ENCODE results near the gene PLPP2.

The PLPP2 gene

DNA sequence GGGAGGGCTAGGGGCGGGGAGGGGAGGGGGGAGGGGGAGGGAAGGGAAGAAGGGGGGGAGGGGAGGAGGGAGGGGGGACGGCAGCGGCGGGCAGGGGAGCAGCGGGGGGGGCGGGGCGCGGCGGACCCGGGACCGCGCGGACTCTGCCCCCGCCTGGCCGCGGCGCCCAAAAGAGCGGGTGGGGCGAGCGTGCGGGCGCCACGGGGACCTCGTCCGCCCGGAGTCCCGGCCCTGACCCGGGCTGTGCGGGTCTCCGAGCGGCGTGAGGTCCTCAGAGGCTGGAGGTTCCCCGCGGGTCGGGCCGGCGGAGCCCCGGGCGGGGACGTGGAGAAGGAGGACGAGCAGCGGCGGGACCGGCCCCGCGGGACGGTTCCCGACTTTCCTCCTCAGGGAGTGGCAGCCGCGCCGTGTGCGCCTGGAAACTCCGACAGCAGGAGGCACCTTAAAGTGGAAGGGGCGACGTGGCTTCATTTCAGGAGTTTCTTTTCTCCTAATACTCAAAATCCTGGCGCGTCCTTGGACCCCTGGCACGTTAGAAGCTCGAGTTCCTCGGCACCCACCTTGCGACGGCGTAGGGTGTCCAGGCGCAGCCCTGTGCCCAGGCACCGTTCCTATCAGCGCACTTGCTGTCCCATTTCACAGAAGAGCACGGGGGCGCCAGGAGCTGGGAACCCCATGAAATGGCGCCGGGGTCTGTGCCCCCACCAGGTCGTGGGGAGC lies 518 bp upstream of the PLPP2 start:
- peaks cover 44% of the 10 kb centered on the region for H3K27me3 ChIP-seq (ENCODE audit: control insufficient read depth, insufficient read depth, low read length)

DNA sequence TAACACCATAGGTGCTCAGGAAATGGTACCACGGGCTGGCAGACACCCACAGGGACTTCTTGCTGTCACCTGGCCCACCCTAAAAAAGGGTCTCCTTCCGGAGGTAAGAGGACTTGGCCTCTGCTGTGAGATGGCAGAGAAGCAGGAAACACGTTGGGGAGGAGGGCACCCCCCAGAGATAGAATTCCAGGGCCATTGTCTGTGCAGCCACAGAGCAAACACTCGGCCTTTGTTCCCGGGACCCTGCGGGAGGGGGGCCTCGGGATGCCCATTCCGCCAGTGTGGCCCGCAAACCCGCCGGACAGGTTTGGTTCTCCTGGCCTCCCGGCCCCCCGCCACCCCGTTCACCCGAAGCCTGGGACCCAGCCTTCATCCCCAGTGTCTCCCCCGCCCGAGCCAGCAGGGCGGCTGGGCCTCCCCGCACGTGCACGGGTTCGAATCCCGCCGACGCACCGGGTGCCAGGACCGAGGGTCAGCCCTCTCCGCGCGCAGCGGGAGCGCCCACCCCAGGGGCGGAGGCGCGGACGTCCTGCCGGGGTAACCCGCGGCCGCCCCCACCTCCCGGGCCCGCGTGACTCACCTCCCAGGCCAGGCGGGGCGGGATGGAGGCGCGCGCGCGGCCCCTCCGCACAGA lies 714 bp downstream of the PLPP2 start:
- peaks cover 11% of the 10 kb centered on the region for H3K36me3 ChIP-seq (ENCODE audit: control insufficient read depth, insufficient read depth, low read length)
- peak overlapping the region; percentile 58 for H3K4me3 ChIP-seq (ENCODE audit: low read depth, low read length)
- peaks cover 44% of the 10 kb centered on the region for H3K27me3 ChIP-seq (ENCODE audit: control insufficient read depth, insufficient read depth, low read length)
- H3K27ac ChIP-seq (ENCODE audit: low read depth, low read length), result peak overlapping the region; percentile 99
- peak overlapping the region; percentile 87 for H3K9ac ChIP-seq (ENCODE audit: low read length)
- peaks cover 6% of the 10 kb centered on the region; the same call in 1 of the 2 replicates for H3K9me3 ChIP-seq (ENCODE audit: control insufficient read depth, insufficient read depth, low read depth, low read length)
- H3K4me1 ChIP-seq (ENCODE audit: control insufficient read depth, insufficient read depth, low read length), result peaks cover 36% of the 10 kb centered on the region

More for the DNA sequence above, 518 bp upstream of the PLPP2 start:
- Histone ChIP-seq H3K4me1 (ENCODE audit: control insufficient read depth, insufficient read depth, low read length) (peaks cover 46% of the 10 kb centered on the region), H3K9me3 (ENCODE audit: control insufficient read depth, insufficient read depth, low read depth, low read length) (peaks cover 6% of the 10 kb centered on the region; the same call in 1 of the 2 replicates), H3K27ac (ENCODE audit: low read depth, low read length) (no peak overlapping the region), H3K4me3 (ENCODE audit: low read depth, low read length) (no peak overlapping the region), H3K36me3 (ENCODE audit: control insufficient read depth, insufficient read depth, low read length) (peaks cover 9% of the 10 kb centered on the region), H3K9ac (ENCODE audit: low read length) (no peak overlapping the region)

DNA sequence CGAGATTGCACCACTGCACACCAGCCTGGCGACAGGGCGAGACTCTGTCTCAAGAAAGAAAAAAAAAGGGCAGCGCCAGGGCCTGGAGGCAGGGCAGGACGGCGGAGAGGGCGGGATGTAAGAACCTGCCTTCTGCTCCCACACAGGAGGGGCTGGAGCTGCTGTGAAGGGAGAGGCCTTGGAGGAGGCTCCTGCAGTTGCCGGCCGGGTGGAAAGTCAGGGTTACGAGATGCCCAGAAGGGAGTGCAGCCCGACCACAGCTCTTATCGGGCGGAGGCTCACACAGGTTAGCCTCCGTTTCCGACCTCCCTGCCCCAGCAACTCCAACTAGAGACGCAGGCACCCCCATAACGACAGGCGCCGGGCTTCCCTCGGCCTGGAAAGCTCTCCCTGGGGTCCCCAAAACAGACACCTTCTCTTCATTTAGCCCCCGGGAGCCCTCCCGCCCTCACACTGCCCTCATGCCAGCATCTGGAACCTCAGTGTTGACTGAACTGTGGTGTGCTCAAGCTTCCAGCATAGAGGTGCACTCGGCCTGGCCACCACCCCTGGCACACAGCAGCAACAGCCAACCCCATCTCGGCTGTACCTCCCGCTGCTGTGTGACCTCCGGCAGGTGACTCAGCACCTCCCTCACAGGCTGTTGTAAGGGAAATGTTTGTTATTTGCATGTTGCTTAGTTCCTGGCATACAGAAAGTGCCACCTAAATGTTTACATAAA lies 1.4 kb downstream of the PLPP2 start:
- H3K36me3 ChIP-seq (ENCODE audit: control insufficient read depth, insufficient read depth, low read length), result peaks cover 12% of the 10 kb centered on the region
- H3K9ac ChIP-seq (ENCODE audit: low read length), result peak overlapping the region; percentile 87

GRCh38 chr19:288911-289310 lies 2.3 kb downstream of the PLPP2 start:
- H3K27ac ChIP-seq (ENCODE audit: low read depth, low read length), result peak overlapping the region; percentile 99
- peaks cover 19% of the 10 kb centered on the region for H3K36me3 ChIP-seq (ENCODE audit: control insufficient read depth, insufficient read depth, low read length)
- H3K4me1 ChIP-seq (ENCODE audit: control insufficient read depth, insufficient read depth, low read length), result peaks cover 23% of the 10 kb centered on the region
- peaks cover 6% of the 10 kb centered on the region; the same call in 1 of the 2 replicates for H3K9me3 ChIP-seq (ENCODE audit: control insufficient read depth, insufficient read depth, low read depth, low read length)
- peaks cover 33% of the 10 kb centered on the region for H3K27me3 ChIP-seq (ENCODE audit: control insufficient read depth, insufficient read depth, low read length)
- H3K9ac ChIP-seq (ENCODE audit: low read length), result peak overlapping the region; percentile 87
- H3K4me3 ChIP-seq (ENCODE audit: low read depth, low read length), result no peak overlapping the region

More for the DNA sequence above, 1.4 kb downstream of the PLPP2 start:
- peaks cover 42% of the 10 kb centered on the region for H3K27me3 ChIP-seq (ENCODE audit: control insufficient read depth, insufficient read depth, low read length)
- H3K9me3 ChIP-seq (ENCODE audit: control insufficient read depth, insufficient read depth, low read depth, low read length), result peaks cover 6% of the 10 kb centered on the region; the same call in 1 of the 2 replicates
- H3K27ac ChIP-seq (ENCODE audit: low read depth, low read length), result peak overlapping the region; percentile 99
- peak overlapping the region; percentile 58 for H3K4me3 ChIP-seq (ENCODE audit: low read depth, low read length)
- H3K4me1 ChIP-seq (ENCODE audit: control insufficient read depth, insufficient read depth, low read length), result peaks cover 32% of the 10 kb centered on the region

- no peak overlapping the region for H3K4me3 ChIP-seq (ENCODE audit: low read depth, low read length)
- H3K9ac ChIP-seq (ENCODE audit: low read length), result no peak overlapping the region
- peaks cover 3% of the 10 kb centered on the region; the same call in 1 of the 2 replicates for H3K9me3 ChIP-seq (ENCODE audit: control insufficient read depth, insufficient read depth, low read depth, low read length)
- peaks cover 33% of the 10 kb centered on the region for H3K36me3 ChIP-seq (ENCODE audit: control insufficient read depth, insufficient read depth, low read length)
- peaks cover 18% of the 10 kb centered on the region; the same call in 1 of the 2 replicates for H3K27me3 ChIP-seq (ENCODE audit: control insufficient read depth, insufficient read depth, low read length)
- peaks cover 21% of the 10 kb centered on the region for H3K4me1 ChIP-seq (ENCODE audit: control insufficient read depth, insufficient read depth, low read length)
- no peak overlapping the region for H3K27ac ChIP-seq (ENCODE audit: low read depth, low read length)
Observed at GRCh38 chr19:287381-287871, 3.8 kb downstream of the PLPP2 start.

DNA sequence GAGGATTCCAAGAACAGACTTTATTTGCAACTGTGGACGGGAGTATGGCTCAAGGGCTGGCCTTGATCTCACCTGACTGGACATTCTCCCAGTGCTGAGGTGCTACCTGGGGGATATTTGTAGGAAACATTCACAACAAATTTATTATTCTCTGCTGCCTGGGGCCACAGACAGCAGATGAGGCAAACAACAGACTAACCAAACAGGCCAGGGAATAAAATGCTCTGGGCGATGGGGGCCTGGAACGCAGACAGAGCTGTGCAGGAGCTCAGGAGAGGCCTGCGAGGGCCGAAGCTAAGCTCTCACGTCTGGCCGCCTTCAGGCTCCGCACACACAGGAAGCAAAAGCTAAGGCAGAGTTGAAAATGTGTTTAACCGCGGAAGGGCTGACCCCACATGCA lies 7.8 kb downstream of the PLPP2 start:
- Histone ChIP-seq H3K9me3 (ENCODE audit: control insufficient read depth, insufficient read depth, low read depth, low read length) (no peaks in the 10 kb centered on the region), H3K27me3 (ENCODE audit: control insufficient read depth, insufficient read depth, low read length) (no peaks in the 10 kb centered on the region), H3K9ac (ENCODE audit: low read length) (no peak overlapping the region), H3K27ac (ENCODE audit: low read depth, low read length) (no peak overlapping the region), H3K36me3 (ENCODE audit: control insufficient read depth, insufficient read depth, low read length) (peaks cover 58% of the 10 kb centered on the region), H3K4me3 (ENCODE audit: low read depth, low read length) (no peak overlapping the region), H3K4me1 (ENCODE audit: control insufficient read depth, insufficient read depth, low read length) (peaks cover 19% of the 10 kb centered on the region)

DNA sequence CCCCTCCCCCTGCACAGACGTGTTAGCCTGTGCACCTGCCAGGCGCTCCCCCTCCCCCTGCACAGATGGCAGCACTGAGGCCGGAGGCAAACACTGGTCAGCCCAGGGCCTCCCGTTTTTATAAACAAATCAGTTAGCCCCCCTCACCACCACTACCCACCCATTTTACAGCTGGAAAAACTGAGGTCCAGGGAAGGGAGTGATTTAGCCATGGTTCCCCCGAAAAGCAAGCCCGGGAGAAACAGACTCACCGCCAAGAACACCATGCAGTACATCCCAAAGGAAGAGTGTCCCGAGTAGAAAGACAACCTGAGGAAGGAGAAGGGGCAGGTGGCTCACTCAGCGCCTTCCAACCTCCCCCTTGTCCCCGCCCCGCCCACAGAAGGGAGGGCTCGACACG lies 8.7 kb downstream of the PLPP2 start:
- Histone ChIP-seq H3K27me3 (ENCODE audit: control insufficient read depth, insufficient read depth, low read length) (no peaks in the 10 kb centered on the region), H3K27ac (ENCODE audit: low read depth, low read length) (no peak overlapping the region), H3K9me3 (ENCODE audit: control insufficient read depth, insufficient read depth, low read depth, low read length) (no peaks in the 10 kb centered on the region), H3K36me3 (ENCODE audit: control insufficient read depth, insufficient read depth, low read length) (peaks cover 57% of the 10 kb centered on the region), H3K4me1 (ENCODE audit: control insufficient read depth, insufficient read depth, low read length) (peaks cover 20% of the 10 kb centered on the region), H3K9ac (ENCODE audit: low read length) (no peak overlapping the region), H3K4me3 (ENCODE audit: low read depth, low read length) (no peak overlapping the region)

DNA sequence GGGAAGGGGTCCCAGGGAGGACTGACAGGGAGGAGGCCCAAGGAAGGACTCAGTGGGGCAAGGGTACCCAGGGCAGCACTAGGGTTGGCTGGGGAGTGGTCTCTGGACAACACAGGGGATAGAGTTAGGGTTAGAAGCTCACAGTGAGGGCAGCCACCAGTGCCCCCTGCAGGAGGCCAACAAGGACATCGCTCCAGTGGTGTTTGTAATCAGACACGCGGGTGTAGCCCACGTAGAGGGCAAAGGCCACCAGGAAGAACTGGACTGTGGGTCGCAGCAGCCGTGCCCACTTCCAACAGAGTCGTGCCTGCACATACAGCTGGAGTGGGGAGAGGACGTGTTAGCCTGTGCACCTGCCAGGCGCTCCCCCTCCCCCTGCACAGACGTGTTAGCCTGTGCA lies 9.2 kb downstream of the PLPP2 start:
- Histone ChIP-seq H3K9ac (ENCODE audit: low read length) (no peak overlapping the region), H3K4me1 (ENCODE audit: control insufficient read depth, insufficient read depth, low read length) (peaks cover 25% of the 10 kb centered on the region), H3K27ac (ENCODE audit: low read depth, low read length) (no peak overlapping the region), H3K36me3 (ENCODE audit: control insufficient read depth, insufficient read depth, low read length) (peaks cover 52% of the 10 kb centered on the region), H3K4me3 (ENCODE audit: low read depth, low read length) (no peak overlapping the region), H3K9me3 (ENCODE audit: control insufficient read depth, insufficient read depth, low read depth, low read length) (no peaks in the 10 kb centered on the region), H3K27me3 (ENCODE audit: control insufficient read depth, insufficient read depth, low read length) (no peaks in the 10 kb centered on the region)

GRCh38 chr19:281156-281853 lies 9.9 kb downstream of the PLPP2 start:
- no peak overlapping the region for H3K27ac ChIP-seq (ENCODE audit: low read depth, low read length)
- H3K4me3 ChIP-seq (ENCODE audit: low read depth, low read length), result no peak overlapping the region
- peaks cover 26% of the 10 kb centered on the region for H3K4me1 ChIP-seq (ENCODE audit: control insufficient read depth, insufficient read depth, low read length)
- H3K36me3 ChIP-seq (ENCODE audit: control insufficient read depth, insufficient read depth, low read length), result peaks cover 47% of the 10 kb centered on the region
- no peaks in the 10 kb centered on the region; the same call in 1 of the 2 replicates for H3K27me3 ChIP-seq (ENCODE audit: control insufficient read depth, insufficient read depth, low read length)
- H3K9ac ChIP-seq (ENCODE audit: low read length), result no peak overlapping the region
- no peaks in the 10 kb centered on the region for H3K9me3 ChIP-seq (ENCODE audit: control insufficient read depth, insufficient read depth, low read depth, low read length)

DNA sequence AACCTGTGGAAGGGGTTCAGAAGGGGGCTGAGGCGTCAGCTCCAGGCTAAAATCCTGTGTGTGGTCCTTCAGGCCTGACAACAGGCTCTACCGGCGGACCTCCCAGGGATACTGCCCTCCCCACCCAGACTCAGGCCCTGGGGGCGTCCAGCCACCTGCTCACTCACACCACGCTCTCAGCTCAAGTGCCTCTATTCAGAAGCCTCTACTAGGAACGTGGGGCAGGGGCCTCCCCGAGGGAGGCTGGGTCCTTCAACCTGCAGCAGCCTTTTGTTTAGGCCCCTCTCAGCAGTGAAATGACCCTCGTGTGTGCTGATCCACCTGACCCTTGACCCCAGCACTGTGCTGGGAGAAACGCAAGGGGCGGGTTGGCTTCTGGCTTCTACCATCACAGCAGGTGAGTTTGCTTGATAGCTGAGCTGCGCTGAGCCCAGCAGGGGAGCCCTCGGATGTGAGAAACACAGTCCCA lies 10.6 kb downstream of the PLPP2 start:
- H3K9me3 ChIP-seq (ENCODE audit: control insufficient read depth, insufficient read depth, low read depth, low read length), result no peaks in the 10 kb centered on the region
- H3K4me1 ChIP-seq (ENCODE audit: control insufficient read depth, insufficient read depth, low read length), result peaks cover 26% of the 10 kb centered on the region
- H3K27me3 ChIP-seq (ENCODE audit: control insufficient read depth, insufficient read depth, low read length), result no peaks in the 10 kb centered on the region; the same call in none of the 2 replicates
- peaks cover 47% of the 10 kb centered on the region for H3K36me3 ChIP-seq (ENCODE audit: control insufficient read depth, insufficient read depth, low read length)
- no peak overlapping the region for H3K9ac ChIP-seq (ENCODE audit: low read length)
- H3K4me3 ChIP-seq (ENCODE audit: low read depth, low read length), result no peak overlapping the region
- no peak overlapping the region for H3K27ac ChIP-seq (ENCODE audit: low read depth, low read length)

Data from HUES6 (cell line).